NB4 (cell line): ENCODE data around the gene SEPHS2.

ENCODE experiments used
- CTCF ChIP-seq: IDR thresholded peaks from one replicate; pipeline ENCODE4 v1.5.1; 2012; ENCODE audit warnings: low read depth, low read length
- MYC ChIP-seq: IDR thresholded peaks from 2 replicates; pipeline ENCODE4 v1.6.1; 2011; ENCODE audit warnings: low read depth, low read length
- POLR2A ChIP-seq: IDR thresholded peaks from 2 replicates; pipeline ENCODE4 v1.6.1; 2011; ENCODE audit warnings: mild to moderate bottlenecking; ENCODE audit not compliant: insufficient read length; ENCODE audit errors: extremely low read depth

DNA sequence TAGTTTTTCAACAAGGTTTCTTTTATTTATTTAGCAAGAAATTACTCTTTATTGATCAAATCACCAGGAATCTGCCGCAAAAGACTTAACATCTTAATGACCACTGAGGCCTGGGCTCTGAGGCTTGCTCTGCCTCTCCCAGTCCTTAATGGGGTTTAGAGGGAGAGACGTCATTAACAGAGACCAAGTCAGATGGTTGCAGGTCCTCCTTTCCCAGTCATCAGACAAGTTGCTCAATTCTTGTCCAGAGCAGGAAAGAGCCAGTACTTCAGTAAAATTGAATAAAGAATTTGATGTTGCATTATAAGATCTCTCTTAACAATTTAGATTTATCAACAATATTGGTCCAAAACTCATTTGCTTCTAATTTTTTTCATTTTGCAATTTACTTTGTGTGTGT, 2.0 kb downstream of the SEPHS2 start:
- TF ChIP-seq CTCF (no peak), POLR2A (no peak), MYC (no peak)
